NCI-H1436 treated with DMSO at 0.1 percent for 48 hours (cell line): Measurements from ENCODE around the gene NEU4.
"Not testable (repeated sequence)": the region's sequence is repeated elsewhere in the genome, so short reads cannot be mapped to it uniquely, and the experiment has no call there.

ENCODE experiments used
- DNase-seq: peaks from one replicate; lab custom pipeline; 2025; lab: John Stamatoyannopoulos, UW

Gene NEU4

GRCh38 chr2:241799522-241800197, 9.3 kb upstream of the NEU4 start:
- no peak for DNase-seq

- DNase-seq: not testable (repeated sequence)
Measured at GRCh38 chr2:241800198-241800903, 8.6 kb upstream of the NEU4 start.

- DNase-seq: no peak
Measured at GRCh38 chr2:241801611-241802420, 7.2 kb upstream of the NEU4 start.

GRCh38 chr2:241802421-241803318, 6.3 kb upstream of the NEU4 start:
- no peak for DNase-seq

GRCh38 chr2:241803387-241804325, 5.3 kb upstream of the NEU4 start:
- DNase-seq: no peak

- no peak for DNase-seq
Measured at GRCh38 chr2:241804326-241805229, 4.4 kb upstream of the NEU4 start.

- DNase-seq: not testable (repeated sequence)
Measured at GRCh38 chr2:241806217-241806616, 2.8 kb upstream of the NEU4 start.

GRCh38 chr2:241808051-241808720, 807 bp upstream of the NEU4 start:
- no peak for DNase-seq

- no peak for DNase-seq
Measured at GRCh38 chr2:241809383-241810306, 652 bp downstream of the NEU4 start.

- no peak for DNase-seq
Measured at GRCh38 chr2:241810307-241811200, 1.6 kb downstream of the NEU4 start.

GRCh38 chr2:241811201-241811951, 2.4 kb downstream of the NEU4 start:
- DNase-seq: no peak

GRCh38 chr2:241811952-241812729, 3.1 kb downstream of the NEU4 start:
- DNase-seq: no peak

GRCh38 chr2:241812730-241813643, 4.0 kb downstream of the NEU4 start:
- DNase-seq: no peak
